HG03354 (cell line): ENCODE data around the gene ILK.

Experiments used
- ATAC-seq: cut with Tn5 transposase; IDR thresholded peaks from one replicate; pipeline ENCODE4 v1.9.1; 2021; ENCODE audit warnings: mild to moderate bottlenecking; ENCODE audit not compliant: unreplicated experiment, poor library complexity, severe bottlenecking

Gene ILK

DNA sequence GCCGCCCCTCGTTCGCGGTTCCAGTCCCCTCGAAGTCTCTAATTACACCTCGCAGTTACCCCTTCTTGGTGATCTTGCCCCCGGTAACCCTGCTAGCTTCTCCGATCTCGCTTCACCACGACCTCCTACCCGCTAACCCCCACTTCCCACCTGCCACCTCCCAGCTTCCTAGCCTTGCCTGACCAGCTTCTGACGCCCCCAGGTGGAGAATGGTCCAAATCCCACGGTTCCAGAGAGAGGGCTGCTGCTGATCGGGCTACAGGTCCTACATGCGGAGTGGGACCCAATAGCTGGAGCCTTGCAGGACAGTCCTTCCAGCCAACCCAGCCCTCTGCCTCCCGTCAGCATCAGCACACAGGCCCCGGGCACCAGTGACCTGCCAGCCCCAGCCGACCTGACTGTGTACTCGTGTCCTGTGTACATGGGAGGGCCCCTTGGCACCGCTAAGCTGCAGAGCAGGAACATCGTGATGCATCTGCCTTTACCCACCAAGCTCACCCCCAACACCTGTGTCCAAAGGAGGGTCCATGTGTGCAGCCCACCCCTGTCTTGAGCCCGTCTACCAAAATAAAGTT lies 32.1 kb upstream of the ILK start:
- no peak for ATAC-seq

DNA sequence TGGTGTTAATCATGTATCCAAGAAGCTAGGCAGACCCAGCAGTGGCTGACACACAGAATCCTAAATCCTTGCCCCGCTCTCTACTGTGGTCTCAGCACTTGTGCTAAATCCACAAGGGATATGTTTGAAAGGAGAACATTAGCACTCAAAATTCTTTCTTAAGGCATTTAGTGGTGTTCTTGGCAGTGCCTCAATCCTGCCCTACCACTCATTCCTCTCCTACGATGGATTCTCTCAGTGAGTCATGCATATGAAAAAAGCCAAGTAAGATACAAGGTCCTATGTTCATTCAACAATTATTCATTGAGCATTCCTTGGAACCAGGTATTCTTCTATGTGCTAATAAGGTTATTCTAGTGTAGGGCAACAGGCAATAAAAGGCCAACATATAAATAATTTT lies 31.4 kb upstream of the ILK start:
- ATAC-seq = no peak

DNA sequence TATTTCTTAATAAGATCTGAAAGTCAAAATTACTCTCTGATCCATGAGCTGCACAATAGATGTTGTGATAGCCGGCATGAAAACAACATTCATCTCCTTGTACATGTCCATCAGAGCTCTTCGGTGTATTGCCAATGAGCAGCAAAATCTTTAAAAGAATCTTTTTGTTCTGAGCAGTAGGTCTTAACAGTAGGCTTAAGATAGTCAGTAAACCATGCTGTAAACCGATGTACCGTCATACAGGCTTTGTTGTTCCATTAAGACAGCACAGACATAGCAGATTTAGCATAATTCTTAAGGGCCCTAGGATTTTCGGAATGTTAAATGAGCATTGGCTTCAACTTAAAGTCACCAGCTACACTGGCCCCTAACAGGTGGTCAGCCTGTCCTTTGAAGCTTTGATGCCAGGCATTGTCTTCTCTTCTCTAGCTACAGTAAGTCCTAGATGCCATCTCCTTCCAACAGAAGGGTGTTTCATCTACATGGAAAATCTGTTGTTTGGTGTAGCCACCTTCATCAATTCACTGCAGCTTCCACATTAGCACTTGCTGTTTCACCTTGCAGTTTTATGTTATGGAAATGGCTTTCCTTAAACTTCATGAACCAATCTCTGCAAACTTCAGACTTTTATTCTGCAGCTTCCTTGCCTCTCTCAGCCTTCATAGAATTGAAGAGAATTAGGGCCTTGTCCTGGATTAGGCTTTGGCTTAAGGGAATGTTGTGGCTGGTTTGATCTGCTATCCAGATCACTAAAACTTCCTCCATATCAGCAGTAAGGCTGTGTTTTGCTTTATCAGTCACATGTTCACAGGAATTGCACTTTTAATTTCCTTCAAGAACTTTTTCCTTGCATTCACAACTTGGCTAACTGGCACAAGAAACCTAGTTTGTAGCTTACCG lies 28.5 kb upstream of the ILK start:
- no peak for ATAC-seq

DNA sequence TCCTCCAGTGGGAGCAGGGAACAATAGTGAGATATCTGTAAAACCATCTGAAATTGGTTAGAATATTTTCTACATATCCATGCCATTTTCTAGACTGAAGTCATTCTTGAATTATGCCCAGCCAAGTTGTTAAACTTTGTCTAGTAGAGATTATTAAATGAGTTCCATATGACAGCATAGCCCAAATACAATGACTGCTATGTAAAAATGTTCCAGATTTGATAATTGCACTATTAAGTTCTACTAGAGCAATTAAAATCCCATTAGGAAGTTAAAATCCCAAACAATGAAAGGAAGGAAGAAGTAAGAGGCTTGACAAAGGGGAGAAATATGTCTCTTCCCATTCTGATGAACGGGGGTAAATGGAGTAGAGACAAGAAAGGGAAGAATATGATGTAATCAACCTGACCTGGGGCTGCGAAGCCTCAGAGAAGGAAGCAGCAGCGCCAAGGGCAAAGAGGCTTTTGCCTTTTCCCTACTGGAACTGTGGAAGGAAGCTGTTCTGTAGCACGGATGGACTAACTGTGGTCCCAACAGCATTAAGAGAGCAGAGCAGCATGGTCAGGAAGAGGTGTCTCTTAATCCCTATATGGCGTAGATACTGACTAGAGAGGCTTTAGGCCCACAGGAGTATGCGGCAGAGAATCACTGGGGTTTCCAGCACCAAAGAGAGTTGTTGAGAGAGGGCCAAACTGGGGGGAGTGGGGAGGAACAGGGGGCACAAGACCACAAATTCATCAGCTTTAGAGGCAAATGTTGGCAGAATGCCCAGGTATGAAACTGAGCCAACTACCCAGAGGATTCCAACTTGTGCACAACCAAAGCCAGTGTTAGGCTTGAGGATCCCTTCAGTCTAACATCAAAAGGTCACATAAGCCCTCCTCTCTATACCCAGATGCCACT lies 26.9 kb upstream of the ILK start:
- no peak for ATAC-seq

DNA sequence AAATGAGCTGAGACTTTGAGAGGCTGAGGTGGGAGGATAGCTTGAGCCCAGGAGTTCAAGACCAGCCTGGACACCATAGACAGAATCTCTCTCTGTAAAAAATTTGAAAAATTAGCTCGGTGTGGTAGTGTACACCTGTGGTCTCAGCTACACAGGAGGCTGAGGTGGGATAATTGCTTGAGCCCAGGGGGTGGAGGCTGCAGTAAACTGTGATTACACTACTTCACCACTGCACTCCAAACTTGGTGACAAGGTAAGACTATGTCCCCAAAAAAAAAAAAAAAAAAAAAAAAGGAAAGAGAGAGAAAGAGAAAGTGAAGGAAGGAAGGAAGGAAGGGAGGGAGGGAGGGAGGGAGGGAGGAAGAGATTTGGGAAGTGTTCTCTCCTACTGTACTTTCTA lies 25.4 kb upstream of the ILK start:
- no peak for ATAC-seq

DNA sequence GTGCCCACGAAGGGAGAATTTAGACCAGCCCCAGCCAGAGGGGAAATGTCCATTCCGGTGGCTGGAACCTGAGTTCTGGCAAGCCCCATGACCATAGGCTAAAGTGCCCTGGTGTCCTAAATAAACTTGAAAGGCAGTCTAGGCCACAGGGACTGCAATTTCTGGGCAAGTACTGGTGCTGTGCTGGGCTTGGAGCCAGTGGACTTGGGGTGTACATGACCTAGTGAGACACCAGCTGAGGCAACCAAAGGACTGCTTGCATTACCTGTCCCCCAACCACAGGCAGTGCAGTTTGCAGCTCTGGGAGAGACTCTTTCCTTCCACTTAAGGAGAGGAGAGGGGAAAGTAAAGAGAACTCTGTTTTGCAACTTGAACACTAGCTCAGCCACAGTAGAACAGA lies 23.9 kb upstream of the ILK start:
- no peak for ATAC-seq

DNA sequence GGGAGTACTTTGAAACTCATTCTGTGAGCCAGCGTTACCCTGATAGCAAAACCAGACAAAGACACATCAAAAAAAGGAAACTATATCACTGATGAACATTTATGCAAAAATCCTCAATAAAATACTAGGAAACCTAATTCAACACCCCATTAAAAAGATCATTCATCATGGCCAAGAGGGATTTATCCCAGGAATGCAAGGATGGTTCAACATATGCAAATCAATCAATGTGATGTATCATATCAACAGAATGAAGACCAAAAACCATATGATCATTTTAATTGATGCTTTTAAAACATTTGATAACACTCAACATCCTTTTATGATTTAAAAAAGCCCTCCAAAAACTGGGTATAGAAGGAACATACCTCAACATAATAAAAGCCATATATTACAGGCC lies 20.0 kb upstream of the ILK start:
- ATAC-seq = no peak

DNA sequence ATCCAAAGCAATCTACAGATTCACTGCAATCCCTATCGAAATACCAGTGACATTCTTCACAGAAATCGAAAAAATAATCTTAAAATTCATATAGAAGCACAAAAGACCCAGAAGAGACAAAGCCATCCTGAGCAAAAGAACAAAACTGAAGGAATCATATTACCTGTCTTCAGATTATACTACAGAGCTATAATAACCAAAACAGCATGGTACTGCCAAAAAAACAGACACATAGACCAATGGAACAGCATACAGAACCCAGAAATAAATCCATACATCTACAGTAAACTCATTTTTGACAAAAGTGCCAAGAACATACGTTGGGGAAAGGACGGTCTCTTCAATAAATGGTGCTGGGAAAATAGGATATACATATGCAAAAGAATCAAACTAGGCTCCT lies 19.0 kb upstream of the ILK start:
- no peak for ATAC-seq

DNA sequence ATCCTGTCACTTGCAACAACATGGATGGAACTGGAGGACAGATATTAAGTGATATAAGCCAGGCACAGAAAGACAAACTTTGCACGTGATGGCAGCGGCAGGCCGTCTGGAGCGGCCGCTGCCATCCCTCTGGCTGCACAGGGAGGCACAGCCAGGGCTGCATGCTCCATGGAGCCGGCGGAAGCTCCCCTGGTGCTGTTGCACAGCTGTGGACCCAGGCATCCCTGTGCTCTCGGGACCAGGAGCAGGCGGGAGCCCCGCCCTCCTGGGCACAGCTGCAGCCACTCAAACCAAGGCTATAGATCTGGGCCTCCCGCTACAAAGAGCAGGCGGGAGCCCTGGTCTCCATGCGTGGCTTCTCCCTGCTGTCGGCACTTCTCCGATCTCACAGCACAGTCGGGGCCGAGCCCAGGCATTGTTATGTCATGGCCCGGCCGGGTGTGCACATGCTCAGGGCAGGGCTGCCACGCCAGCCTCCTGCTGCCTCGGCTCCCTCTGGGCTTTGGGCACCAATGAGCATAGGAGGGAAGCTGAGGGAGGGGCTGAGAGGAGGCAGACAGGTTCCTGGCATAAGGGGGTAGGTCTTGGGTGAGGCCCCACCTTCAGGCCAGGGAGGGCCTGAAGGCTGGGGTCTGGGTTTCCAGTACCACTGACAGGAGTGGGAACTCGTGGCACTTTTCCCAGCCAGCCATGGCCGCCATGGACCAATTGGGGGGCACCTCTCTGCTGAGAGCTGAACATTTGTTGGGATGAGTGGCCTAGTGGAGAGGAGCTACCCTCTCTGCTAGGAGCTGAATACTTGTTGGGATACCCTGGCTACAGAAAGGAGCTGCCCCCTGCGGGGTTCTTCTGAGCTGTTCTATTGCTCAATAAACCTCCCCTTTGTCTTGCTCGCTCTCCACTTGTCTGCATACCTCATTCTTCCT lies 16.9 kb upstream of the ILK start:
- ATAC-seq = no peak

DNA sequence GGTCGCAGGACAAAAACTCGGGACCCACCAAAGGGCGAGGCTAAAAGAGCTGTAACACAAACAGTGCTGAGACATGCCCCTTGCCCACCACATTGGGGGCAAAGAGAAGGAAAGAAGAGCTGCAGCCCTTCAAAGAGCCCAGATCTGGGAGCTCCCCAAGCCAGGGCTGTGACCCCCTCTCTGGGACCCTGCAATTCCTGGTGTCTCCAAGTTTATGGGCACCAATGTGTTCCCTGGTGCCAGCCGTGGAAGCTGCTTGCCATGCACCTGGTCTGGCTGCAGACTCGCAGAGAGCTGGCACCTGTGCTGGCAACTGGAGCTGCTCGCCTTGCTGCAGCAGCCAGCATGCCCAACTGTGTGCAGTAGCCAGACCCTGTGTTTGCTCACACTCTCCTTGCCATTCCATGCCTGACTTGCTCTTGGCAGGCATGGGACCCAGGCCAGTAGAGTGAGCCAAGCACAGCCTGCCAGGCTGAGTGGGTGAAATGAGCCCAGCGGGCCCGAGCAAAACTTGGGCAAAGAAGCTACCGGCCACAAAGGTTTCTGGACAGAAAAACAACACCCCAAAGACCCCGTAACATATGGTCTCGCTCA lies 16.1 kb upstream of the ILK start:
- no peak for ATAC-seq

DNA sequence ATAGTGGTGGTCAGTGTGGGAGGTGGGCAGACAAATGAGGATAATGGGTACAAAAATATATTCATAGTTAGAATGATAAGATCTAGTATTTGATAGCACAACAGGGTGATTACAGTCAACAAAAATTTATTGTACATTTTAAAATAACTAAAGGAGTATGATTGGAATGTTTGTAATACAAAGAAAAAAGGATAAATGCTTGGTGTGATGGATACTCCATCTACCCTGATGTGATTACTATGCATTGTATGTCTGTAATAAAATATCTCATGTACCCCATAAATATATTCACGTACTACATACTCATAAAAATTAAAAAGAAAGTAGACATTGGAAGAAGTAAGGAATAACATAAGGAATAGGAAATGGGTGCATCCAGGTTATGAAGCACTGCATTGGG lies 15.6 kb upstream of the ILK start:
- no peak for ATAC-seq

DNA sequence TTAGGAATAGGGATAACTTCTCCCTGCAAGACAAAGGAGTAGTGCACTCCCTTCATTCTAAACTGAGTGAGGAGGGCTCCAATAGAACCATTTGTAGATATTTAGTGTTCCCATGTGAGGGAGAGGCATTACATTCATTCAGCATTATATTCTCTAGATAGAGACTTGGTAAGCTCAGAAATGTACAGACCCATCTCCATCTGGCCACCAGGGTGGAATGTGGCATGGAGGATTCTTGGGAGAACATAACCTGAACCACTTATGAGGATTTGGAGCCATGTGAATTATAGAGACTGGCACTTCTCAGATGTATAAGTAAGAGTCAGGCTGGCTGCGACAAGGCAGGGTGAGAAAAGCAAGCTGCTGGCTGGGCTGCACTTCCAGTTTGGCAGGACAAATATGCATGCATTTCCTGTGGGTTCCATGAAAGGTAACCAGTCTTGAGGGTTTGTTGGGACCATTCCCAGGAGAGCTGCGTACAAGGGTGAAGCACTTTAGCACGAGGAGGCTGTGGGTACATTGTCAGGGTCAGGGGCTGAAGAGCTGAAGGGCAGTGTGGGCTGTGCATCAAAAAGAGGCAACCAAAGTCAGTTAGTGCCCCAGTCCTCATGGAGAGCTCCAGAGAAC lies 9.3 kb upstream of the ILK start:
- no peak for ATAC-seq

DNA sequence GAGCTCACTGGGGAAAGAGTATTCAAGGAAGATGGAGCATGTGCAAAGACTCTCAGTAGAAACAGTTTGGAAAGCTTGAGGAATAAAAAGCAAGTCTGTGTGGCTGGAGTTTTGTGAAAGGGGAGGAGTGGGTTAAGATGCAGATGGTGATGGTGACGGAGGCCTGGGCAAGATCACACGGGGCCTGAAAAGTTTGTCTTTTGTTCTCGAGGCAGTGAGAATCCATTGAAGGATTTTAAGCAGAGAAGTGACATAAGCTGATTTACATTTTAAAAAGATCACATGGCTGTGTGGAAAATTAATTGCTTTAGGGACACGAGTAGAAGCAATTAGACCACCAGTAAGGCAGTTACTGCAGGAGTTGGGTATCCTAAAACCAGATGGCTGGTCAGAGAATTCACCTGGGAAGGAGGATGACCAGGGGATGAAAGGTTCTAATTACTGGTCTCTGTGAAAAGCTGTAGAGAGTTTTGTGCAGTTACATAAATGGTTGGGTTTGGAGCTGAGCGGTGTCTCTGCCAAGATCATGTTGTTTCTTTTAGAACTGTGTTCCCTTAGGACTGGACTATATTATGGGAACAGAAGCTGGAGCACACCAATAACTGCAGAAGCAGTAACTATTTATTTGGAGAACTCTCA lies 7.2 kb upstream of the ILK start:
- no peak for ATAC-seq

DNA sequence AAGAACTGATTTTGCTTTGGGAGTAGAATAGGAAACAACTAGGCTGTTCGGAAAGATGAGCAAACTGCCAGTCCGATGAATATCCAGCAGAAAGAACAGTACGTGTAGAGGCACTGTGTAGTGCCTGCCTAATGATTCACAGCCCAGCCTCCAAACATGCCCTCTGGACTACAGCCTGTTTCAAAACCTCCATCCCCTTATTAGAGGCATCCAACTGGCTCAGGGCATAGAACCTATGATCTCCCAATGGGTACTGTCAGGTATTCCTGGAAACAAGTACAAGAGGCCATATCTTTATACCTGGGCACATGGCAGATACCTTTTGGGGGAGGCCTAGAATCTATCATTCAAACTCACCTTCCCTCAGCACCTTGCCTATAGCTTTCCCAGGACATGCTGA lies 5.0 kb upstream of the ILK start:
- ATAC-seq = no peak

DNA sequence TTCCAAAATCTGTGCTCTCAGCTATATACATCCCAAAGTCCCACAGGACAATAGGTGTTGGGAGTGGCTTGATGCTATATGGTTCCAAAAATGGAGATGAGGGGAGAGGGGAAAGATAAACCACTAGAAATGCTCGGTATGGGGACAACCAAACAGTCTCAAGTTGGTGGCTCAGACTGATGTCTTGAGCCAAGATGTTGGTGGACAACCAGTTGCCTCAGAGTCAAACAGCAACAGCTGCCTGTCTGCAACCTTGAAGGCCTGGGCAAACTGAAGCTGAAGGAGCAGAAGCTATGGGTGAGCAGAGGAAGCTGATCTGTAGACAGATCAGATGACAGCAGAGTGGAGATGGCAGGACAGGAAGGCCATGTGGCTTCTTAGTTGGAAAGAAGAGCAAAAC lies 4.1 kb upstream of the ILK start:
- ATAC-seq = no peak

DNA sequence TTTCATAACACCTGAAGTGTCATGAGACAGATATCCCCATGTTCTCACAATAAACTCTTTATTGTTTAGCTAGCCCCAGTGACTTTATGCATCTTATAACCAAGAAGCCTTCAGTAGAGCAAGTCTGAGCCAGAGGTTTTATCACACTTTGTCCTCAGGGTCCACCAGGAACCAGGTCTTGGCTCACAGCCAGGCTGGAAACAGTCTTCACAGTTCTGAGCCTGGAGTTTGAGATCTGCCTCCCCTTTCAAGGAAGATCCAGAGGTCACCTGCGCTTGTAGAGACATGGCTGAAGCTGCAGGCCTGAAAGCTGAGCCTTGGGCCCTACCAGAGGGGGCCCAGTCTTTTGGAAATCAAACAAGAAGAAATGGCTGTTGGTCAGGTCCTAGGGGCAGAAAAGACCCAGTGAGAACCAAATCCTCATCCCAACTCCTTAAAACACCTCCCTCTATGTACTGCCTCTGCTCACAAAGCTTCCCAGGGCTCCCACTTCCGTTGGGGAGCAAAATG lies 3.6 kb upstream of the ILK start:
- ATAC-seq = no peak

DNA sequence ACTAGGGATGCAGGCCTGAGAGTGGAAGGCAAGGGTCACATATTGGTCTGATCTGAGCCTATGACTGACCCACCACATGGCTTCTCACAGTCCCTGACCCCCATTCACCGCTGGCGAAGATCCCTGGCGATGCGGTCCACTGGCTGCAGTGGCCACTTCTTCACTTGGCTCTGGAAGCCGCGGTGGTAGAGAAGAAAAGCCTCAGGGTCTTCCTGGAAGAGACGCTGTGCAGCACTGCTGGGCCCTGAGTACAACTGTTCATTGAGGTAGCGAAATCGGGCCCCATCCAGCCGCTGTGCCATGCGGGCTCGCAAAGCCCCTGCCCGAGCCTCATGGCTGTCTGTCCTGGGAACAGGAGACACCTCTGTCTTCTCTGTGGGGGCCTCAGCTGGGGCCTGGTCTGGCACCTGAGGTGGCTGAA lies 2.5 kb upstream of the ILK start:
- no peak for ATAC-seq
